Measurements from ENCODE around the gene ING3.

- TF ChIP-seq CTCF (IDR thresholded peaks at IDR 0.05) (no peak), MXI1 (IDR thresholded peaks at IDR 0.05; ENCODE audit: low read depth, low read length) (no peak), RFX5 (IDR thresholded peaks at IDR 0.05; ENCODE audit: low read length) (no peak), MAX (IDR thresholded peaks at IDR 0.05; ENCODE audit: low read depth) (no peak), SIN3A (IDR thresholded peaks at IDR 0.05; ENCODE audit: borderline replicate concordance, low read depth, low read length) (no peak), USF1 (IDR thresholded peaks at IDR 0.05; ENCODE audit: borderline replicate concordance, low read depth) (no peak), EP300 (IDR thresholded peaks at IDR 0.05; ENCODE audit: borderline replicate concordance in 1 of 2, low read depth in 1 of 2, low read length in 1 of 2) (no peak), NFIC (IDR thresholded peaks at IDR 0.05; ENCODE audit: borderline replicate concordance) (no peak), FOXM1 (IDR thresholded peaks at IDR 0.05; ENCODE audit: low read depth) (no peak), CHD2 (IDR thresholded peaks at IDR 0.05; ENCODE audit: low read length, partially characterized antibody) (no peak), FOSL2 (IDR thresholded peaks at IDR 0.05; ENCODE audit: borderline replicate concordance, low read depth) (no peak), ZBTB33 (IDR thresholded peaks at IDR 0.05; ENCODE audit: borderline replicate concordance, low read depth) (no peak)
Measured at GRCh38 chr7:120985839-120986238, 35.3 kb downstream of the ING3 start.

Data from SK-N-SH (cell line).